GM21515 (cell line): Measurements from ENCODE around the gene CLEC4G.
"Not testable (repeated sequence)": the region's sequence is repeated elsewhere in the genome, so short reads cannot be mapped to it uniquely, and the experiment has no call there.

Experiments
- ATAC-seq: cut with Tn5 transposase; IDR thresholded peaks from one replicate; pipeline ENCODE4 v1.9.1; 2021; ENCODE audit not compliant: unreplicated experiment

Gene CLEC4G, protein sequence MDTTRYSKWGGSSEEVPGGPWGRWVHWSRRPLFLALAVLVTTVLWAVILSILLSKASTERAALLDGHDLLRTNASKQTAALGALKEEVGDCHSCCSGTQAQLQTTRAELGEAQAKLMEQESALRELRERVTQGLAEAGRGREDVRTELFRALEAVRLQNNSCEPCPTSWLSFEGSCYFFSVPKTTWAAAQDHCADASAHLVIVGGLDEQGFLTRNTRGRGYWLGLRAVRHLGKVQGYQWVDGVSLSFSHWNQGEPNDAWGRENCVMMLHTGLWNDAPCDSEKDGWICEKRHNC

GRCh38 chr19:7732045-7732444 lies at the start of gene CLEC4G:
CLEC4G (minus strand) TSS chr19:7732110; CDS start chr19:7732102, 8 bp downstream.
- ATAC-seq: no peak

- ATAC-seq: no peak
These were observed 49.2 kb upstream of the CLEC4G start for GRCh38 chr19:7781157-7781556.

GRCh38 chr19:7779631-7780486 lies 47.9 kb upstream of the CLEC4G start:
- no peak for ATAC-seq

DNA sequence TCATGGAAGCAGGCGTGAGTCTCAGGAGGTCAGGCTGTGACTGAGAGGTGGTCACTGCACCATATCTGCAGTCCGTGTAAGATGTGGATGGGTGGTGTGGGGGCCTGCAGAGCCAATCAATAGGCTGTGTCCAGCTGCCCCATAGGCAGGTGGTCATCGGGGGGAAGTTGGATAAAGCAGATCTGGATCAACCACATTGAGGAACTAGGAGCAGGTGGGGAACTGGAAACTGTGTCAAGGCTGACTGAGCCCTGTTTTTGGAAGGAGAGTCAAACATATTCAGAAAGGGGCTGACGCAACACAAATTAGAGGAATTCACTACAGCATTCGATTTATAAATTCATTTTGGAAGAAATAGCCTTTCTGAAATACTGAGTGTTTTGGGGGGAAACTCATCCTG lies 46.2 kb upstream of the CLEC4G start:
- no peak for ATAC-seq

DNA sequence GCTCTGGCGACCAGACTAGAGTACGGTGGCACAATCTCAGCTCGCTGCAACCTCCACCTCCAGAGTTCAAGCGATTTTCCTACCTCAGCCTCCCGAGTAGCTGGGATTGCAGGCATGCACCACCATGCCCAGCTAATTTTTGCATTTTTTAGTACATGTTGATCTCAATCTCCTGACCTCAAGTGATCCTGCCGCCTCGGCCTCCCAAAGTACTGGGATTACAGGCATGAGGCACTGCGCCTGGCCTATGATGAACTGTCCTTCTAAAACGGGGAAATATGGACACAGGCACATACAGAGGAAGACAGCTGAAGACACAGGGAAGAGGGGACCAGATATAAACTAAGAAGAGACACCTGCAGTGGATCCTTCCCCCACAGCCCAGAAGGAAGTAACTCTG lies 43.9 kb upstream of the CLEC4G start:
- no peak for ATAC-seq

DNA sequence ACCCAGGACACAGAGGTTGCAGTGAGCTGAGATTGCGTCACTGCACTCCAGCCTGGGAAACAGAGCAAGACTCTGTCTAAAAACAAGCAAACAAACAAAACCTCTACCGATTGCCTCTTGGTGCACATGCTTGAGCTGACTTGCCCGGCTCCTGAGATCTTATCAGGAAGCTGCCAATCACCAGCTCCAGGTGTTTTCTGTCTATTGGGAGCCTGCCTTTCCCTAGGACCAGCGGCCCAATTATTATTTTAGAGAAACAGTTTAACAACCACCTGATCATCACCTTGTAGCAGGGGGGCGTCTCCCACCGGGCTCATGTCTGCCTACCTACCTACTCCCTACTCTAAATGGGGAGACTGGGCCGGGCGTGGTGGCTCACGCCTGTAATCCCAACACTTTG lies 41.9 kb upstream of the CLEC4G start:
- no peak for ATAC-seq

GRCh38 chr19:7772752-7773291 lies 40.9 kb upstream of the CLEC4G start:
- no peak for ATAC-seq

DNA sequence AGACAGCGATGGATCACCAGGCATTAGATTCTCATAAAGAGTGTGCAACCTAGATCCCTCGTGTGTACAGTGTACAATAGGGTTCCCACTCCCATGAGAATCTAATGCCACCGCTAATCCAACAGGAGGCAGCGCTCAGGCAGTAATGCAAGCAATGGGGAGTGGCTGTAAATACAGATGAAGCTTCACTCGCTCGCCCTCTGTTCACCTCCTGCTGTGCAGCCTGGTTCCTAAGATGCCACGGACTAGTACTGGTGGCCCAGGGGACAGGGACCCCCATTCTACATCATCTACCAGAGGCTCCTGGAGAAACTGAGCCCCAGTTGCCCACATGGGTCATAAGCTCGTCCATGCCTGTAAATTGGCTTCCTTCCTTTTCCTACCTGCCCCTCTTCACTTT lies 39.2 kb upstream of the CLEC4G start:
- ATAC-seq: no peak

DNA sequence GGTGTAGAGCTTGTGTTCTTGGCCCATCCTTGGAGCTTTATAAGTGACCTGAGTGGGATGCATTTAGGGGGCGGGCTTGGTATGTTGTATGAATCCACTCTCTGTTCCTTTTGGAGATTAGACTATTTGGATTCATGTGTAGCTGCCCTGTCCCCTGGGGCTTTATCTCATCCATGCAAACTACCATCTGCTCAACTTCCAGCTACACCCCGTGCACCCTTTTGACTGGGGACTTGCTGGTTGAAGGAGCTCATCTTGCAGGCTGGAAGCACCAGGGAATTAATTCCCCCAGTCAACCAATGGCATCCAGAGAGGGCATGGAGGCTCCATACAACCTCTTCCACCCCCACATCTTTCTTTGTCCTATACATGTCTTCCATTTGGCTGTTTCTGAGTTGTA lies 37.3 kb upstream of the CLEC4G start:
- ATAC-seq: no peak

GRCh38 chr19:7767487-7767886 lies 35.6 kb upstream of the CLEC4G start:
- no peak for ATAC-seq

GRCh38 chr19:7766535-7766934 lies 34.6 kb upstream of the CLEC4G start:
- ATAC-seq: no peak

- ATAC-seq: not testable (repeated sequence)
These were observed 33.1 kb upstream of the CLEC4G start for GRCh38 chr19:7765043-7765442.

GRCh38 chr19:7764157-7764556 lies 32.2 kb upstream of the CLEC4G start:
- ATAC-seq: not testable (repeated sequence)

- no peak for ATAC-seq
These were observed 31.8 kb upstream of the CLEC4G start for GRCh38 chr19:7763696-7764095.

DNA sequence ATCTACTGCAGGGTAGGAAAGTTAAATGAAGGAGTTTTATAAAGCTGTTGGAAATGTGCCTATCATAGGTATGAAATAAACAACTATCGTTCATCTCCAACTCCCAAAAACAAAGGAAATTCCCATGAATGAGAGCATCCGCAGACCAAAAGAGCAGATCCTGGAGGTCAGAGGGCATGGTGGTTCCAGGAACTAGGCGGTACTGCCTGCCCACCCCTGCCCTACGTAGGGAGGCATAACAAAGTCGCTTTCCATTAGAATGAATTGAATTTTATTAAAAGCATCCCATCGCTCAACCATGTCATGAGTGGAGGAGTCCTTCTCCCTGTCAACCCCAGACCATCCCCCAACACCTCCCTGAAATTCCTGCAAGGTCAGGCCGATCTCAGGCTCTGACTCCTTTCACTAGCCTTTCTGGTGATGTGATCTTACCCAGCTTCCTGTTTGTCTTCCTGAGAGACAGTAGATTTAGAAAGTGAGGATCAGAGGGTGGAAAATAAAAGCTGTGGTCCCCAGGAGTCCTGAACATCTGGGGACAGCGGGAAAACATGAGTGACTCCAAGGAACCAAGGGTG lies 30.9 kb upstream of the CLEC4G start, which contains the start of gene CLEC4M:
Gene CLEC4M (plus strand): TSS at position 525 of the 575 bp plus-strand sequence. CDS start 24 bp downstream, at position 549.
- no peak for ATAC-seq

- ATAC-seq: no peak
These were observed 27.2 kb upstream of the CLEC4G start for GRCh38 chr19:7759156-7759555.

GRCh38 chr19:7757358-7757757 lies 25.4 kb upstream of the CLEC4G start:
- ATAC-seq: no peak

DNA sequence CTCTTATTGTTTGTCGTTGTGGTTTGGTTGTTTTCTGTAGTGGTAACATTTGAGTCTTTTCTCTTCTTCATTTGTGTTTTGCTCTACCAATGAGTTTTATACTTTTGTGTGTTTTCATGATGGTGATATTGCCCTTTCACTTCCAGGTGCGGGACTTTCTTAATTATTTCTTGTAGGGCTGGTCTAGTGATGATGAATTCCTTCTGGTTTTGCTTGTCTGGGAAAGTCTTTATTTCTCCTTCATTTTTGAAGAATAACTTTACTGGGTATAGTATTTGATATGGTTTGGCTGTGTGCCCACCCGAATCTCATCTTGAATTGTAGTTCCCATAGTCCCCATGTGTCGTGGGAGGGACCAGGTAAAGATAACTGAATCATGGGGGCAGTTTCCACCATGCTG lies 24.3 kb upstream of the CLEC4G start:
- no peak for ATAC-seq

DNA sequence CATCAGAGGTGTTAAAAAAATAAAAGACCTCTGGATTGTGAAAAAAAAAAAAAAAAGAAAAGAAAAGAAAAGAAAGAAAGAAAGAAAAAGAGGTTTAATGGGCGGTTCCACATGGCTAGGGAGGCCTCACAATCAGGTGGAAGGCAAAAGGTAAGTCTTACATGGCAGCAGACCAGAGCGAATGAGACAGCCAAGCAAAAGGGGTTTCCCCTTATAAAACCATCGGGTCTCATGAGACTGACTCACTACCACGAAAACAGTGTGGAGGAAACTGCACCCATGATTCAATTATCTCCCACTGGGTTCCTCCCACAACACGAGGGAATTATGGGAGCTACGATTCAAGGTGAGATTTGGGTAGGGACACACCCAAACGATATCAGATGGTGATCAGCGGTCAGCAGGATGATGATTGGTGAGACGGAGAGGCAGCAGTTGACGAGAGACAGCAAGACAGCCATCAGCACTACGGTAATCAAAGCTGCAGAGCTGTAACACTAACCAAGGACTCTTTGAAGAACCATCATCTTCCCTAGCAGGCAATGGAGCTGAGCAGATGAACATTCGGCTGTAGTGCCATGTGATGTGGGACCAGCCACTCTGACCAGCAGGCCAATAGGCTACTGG lies 19.4 kb upstream of the CLEC4G start:
- ATAC-seq: no peak

DNA sequence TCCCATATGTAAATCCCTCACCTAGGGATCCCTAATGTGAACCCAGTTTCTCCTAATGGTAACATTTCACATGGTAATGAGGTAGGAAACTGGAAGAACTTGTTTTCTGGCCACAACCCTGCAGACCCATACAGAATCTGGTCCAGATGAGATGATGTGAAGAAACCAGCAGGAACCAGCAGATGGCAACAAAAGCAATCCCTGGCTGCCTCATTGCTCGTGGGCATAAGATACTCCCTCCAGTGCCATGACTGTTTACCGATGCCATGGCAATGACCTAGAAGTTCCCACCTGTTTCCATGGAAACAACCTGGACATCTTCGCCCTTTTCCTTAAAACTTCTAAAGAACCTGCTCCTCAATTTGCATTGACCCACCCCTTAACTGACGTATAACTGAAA lies 16.8 kb upstream of the CLEC4G start:
- ATAC-seq: no peak

DNA sequence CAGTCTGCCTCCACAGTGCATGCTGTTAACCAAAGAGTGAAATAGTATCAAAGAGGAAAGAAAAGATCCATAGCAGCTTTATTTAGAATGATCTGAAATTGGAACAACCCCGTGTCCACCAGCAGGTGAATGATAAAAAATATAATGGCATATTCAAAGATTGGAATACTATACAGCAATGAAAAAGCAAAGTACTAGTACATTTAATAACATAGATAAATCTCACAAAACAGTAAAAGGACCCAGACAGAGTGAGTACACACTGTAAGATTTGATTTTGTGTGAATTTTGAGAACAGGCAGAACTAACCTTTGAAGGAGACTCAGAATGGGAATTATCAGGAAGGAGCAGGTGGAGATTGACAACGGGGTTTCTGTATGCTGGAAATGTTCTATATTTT lies 16.3 kb upstream of the CLEC4G start:
- ATAC-seq: no peak
